ENCODE results near the gene ADAMTS13.

Gene ADAMTS13

GRCh38 chr9:133454943-133455673 lies 32.9 kb downstream of the ADAMTS13 start:
- no peak for DNase-seq (ENCODE audit: low spot score)

DNA sequence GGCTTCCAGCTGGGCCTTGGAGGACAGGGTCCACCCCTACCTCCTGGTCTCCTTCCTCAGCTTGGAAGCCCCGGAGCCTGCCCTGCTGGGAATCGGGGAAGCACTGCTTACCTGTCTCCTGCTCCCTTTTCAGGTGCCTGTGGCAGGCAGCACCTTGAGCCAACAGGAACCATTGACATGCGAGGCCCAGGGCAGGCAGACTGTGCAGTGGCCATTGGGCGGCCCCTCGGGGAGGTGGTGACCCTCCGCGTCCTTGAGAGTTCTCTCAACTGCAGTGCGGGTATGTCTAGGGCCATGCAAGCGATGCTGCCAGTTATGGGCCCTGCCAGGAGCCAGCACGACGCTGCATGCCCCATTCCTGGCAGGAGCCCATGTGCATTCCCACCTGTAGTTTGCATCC lies 33.8 kb downstream of the ADAMTS13 start:
- DNase-seq (ENCODE audit: low spot score), result no peak

- no peak for DNase-seq (ENCODE audit: low spot score)
These were observed 34.2 kb downstream of the ADAMTS13 start for GRCh38 chr9:133456409-133456808.

DNA sequence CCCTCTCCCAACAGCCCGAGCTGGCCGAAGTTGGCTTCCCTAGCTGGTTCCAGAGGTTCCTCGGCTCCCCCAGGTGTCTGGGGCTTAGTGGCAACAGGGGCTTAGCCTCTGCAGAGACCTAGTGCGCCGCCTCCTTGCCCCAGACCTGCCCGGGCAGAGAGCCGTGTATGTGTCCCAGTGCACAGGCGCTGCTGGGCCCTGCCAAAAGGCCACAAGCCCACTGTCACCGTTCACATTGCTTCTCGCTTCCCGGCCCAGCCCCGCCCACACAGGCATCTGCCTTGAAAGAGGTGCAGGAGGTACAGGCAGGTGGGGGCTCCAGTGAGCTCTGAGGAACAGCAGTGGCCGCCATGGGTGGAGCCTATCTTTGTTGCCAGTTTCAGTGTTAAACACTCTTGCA lies 35.1 kb downstream of the ADAMTS13 start:
- DNase-seq (ENCODE audit: low spot score), result no peak

- no peak for DNase-seq (ENCODE audit: low spot score)
These were observed 35.6 kb downstream of the ADAMTS13 start for GRCh38 chr9:133457748-133458147.

DNA sequence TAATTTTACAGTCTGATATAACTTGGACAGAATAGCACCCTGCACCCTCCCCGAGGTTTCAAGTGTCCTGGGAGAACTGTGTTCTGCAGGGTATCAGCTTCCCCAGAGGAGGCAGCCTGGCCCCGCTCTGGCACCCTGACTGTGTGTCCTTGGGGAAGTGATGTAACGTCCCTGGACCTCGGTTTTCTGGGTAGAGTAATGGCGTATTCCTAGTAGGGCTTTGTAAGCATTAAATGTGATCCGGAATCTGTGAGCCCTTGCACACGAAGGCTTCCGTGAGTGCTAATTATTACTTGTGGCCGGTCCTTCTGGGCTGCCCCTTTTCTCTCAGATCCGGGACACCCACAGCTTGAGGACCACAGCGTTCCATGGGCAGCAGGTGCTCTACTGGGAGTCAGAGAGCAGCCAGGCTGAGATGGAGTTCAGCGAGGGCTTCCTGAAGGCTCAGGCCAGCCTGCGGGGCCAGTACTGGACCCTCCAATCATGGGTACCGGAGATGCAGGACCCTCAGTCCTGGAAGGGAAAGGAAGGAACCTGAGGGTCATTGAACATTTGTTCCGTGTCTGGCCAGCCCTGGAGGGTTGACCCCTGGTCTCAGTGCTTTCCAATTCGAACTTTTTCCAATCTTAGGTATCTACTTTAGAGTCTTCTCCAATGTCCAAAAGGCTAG lies 36.6 kb downstream of the ADAMTS13 start:
- DNase-seq (ENCODE audit: low spot score), result no peak

DNA sequence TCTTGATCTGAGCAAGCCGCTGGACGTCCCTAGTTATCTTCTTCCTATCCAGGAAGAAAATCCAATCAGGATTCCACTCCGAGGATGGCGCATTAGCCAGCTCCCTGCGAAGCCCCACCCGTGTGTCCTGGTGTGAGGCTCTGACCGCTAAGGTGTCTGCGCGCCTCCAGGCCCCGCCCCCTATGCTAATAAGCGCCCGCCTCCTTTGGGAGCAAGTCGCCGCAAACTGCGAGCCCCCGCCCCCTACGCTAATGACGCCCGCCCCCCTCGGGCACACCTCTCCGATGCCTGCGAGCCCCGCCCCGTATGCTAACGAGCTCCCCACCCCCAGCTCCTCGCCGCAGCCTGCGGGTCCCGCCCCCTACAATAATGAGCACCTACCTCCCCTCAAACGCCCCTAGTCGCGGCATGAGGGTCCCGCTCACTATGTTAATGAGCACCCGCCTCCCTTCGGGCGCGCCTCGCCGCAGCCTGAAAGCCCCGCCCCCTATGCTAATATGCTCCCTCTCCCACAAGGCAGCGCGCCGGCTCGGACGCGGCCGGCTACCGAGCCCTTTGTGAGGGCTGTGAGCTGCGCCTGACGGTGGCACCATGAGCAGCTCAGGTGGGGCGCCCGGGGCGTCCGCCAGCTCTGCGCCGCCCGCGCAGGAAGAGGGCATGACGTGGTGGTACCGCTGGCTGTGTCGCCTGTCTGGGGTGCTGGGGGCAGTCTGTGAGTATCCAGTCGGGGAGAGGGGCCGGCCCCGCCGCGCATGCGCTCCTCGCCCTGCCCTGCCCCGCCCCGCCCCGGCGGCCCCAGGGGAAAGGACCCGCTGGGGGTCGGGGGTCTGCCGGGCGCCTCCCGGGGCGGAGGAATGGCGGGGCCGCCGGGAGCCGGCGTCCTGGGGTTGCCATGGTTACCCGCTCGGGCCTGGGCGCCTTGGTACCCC lies 37.6 kb downstream of the ADAMTS13 start, which contains the start of gene CACFD1:
Gene CACFD1, plus strand, starts transcription at position 503 of the 929 bp plus-strand sequence. Its CDS starts 89 bp downstream, at position 592.
- peak; percentile 98 for DNase-seq (ENCODE audit: low spot score)

- DNase-seq (ENCODE audit: low spot score), result no peak
These were observed 38.4 kb downstream of the ADAMTS13 start for GRCh38 chr9:133460405-133461175.

- DNase-seq (ENCODE audit: low spot score), result no peak
These were observed 39.8 kb downstream of the ADAMTS13 start for GRCh38 chr9:133461975-133462374.

DNA sequence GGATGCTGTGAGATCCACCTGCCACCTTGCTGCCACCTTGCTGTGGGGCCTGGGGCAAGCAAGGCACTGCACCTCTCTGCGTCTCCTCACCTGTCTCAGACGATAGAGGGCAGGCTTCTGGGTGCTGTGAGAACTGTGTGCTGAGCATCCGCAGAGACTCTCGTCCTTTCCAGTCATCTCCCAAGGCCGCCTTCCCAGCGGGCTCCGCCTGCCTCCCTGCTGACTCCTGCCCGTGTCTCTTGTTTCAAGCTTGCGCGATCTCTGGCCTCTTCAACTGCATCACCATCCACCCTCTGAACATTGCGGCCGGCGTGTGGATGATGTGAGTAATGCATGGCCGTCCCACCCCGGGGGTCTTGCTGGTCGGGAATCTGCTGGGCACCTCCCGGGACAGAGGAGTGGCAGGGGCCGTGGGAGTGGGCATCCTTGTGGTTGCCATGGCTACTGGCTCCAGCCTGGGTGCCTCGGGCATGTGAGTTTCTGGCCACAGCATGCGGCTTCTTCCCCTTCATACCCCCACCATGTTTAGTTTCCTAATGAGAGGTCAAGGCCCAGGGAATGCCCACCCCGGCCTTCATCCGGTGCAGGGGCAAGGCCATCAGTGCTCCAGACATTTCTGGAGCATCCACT lies 41.2 kb downstream of the ADAMTS13 start:
- DNase-seq (ENCODE audit: low spot score), result no peak

DNA sequence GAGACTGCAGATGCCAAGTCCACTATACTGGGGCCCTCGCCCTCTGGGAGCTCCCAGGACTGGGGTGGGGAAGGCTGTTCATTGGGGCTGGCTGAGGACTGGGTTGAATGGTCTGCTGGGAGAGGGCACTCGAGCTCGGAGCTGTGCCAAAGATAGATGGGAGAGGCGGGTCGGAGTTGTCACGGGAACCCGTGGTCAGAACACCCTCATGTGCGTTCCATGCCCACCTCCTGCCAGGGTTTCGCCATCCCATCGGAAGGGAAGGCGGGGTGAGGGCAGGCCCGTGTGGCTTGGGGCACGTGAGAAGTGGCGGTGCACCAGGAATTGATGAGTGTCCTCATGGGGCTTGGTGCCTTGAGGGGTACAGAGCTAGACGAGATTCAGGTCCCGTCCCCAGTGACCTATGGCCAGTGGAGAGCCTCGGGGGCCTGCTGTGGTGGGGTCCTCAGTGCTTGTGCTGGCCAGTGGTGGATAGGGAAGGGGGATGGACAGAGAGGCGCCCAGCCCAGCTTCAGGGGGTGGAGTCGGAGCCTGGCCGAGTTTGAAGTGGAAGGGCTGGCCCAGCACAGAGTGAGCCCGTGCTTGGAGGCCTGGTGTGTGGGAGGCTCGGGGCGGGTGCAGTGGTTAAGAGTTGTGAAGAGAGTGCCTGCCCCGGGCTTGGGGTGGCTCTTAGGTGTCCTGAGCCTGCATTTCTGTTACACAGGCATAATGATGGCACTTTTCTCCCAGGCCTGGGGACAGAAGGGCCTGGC lies 41.9 kb downstream of the ADAMTS13 start:
- DNase-seq (ENCODE audit: low spot score), result no peak

- no peak for DNase-seq (ENCODE audit: low spot score)
These were observed 42.5 kb downstream of the ADAMTS13 start for GRCh38 chr9:133464638-133465037.

DNA sequence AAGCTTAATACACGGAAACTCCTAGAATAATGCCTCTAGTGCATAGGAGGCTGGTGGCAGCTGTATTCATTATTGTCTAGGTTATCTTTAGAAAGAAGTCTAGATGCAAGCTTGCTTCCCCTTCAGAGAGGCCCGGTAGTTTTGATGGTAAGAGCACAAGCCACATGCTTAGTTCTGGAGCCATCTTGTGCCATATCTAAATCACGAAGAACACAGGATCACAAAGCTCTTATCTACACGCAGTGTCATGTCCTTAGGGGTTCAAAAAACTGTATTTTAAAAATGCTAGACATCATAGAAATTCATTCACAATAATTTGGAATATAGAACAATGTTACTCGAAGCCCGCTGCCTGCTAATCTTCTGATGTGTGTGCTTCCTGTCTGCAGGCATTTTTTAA lies 43.8 kb downstream of the ADAMTS13 start:
- no peak for DNase-seq (ENCODE audit: low spot score)

GRCh38 chr9:133467101-133467500 lies 44.9 kb downstream of the ADAMTS13 start:
- DNase-seq (ENCODE audit: low spot score), result no peak

DNA sequence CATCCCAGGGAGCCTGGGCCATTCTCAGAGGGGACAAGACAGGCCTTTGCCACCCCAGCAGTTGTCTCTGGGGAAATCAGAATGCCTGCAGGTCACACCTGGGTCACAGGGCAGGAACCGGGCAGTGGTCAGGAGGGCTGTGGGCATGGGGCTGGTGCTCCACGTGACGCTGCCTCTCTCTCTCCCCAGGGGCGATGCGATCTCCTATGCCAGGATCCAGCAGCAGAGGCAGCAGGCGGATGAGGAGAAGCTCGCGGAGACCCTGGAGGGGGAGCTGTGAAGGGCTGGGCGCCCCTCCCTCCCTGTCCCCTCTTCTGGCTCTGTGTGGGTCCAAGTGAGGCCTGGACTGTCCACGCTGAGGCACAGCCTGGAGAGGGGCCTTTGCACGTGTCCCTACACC lies 46.2 kb downstream of the ADAMTS13 start:
- no peak for DNase-seq (ENCODE audit: low spot score)

DNA sequence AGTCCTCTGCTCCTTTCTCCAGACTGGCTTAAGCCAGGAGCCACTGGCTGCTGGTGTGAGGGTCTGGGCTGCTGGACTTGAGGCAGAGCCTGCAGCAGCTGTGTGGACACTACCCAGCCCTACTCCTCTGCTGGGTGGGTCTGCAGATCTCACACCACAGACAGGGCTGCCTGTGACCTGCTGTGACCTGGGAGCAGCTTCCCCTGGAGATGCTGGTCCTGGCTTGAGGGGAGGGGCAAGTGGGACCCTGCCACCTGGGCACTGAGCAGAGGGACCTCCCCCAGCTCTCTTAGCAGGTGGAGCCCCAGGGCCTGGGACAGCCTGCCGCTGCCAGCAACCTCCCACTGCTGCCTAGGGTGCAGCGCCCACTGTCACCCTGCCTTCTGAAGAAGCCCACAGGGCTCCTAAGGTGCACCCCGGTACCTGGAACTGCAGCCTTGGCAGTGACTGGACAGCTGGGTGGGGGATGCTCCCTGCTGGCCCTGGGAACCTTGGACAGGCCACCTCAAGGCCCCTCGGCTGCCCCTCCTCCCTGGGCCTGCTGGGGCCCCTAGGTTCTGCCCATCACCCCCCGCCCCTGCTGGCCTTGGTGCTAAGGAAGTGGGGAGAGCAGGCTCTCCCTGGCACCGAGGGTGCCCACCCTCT lies 46.7 kb downstream of the ADAMTS13 start:
- DNase-seq (ENCODE audit: low spot score), result no peak

- DNase-seq (ENCODE audit: low spot score), result no peak
These were observed 48.3 kb downstream of the ADAMTS13 start for GRCh38 chr9:133470427-133470924.

DNA sequence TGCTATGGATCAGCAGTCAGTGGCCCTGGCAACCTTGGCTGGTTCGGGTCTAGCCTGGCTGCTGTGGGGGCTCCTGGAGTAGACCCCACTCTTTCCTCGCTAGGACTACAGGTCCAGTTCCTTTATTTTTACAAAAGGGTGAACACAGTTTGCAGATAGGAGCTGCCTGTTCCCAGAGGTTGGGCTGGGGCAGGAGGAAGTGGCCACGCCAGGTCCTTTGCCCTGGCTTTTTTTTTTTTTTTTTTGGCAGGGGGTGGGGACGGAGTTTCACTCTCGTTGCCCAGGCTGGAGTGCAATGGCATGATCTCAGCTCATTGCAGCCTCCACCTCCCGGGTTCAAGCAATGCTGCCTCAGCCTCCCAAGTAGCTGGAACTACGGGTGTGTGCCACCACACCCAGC lies 48.8 kb downstream of the ADAMTS13 start:
- no peak for DNase-seq (ENCODE audit: low spot score)

- DNase-seq (ENCODE audit: low spot score), result no peak
These were observed 49.5 kb downstream of the ADAMTS13 start for GRCh38 chr9:133471551-133472276.
